ENCODE data around the gene ZBTB46. TPM values are rescaled to one million over a fixed set of nuclear protein-coding genes. Genes with fewer than 3 reads are reported as not detected.

Gene ZBTB46
- total RNA-seq, 1 experiment from 2014 or later, result 9.5 TPM

- TF ChIP-seq, protein P1, sequence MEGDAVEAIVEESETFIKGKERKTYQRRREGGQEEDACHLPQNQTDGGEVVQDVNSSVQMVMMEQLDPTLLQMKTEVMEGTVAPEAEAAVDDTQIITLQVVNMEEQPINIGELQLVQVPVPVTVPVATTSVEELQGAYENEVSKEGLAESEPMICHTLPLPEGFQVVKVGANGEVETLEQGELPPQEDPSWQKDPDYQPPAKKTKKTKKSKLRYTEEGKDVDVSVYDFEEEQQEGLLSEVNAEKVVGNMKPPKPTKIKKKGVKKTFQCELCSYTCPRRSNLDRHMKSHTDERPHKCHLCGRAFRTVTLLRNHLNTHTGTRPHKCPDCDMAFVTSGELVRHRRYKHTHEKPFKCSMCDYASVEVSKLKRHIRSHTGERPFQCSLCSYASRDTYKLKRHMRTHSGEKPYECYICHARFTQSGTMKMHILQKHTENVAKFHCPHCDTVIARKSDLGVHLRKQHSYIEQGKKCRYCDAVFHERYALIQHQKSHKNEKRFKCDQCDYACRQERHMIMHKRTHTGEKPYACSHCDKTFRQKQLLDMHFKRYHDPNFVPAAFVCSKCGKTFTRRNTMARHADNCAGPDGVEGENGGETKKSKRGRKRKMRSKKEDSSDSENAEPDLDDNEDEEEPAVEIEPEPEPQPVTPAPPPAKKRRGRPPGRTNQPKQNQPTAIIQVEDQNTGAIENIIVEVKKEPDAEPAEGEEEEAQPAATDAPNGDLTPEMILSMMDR (IDR thresholded peaks at IDR 0.05; ENCODE audit: insufficient read depth in 1 of 2, low read depth in 1 of 2, low read length in 1 of 2, severe bottlenecking in 1 of 2, unreplicated experiment in 1 of 2), result no peak
- Mint-ChIP-seq H3K27ac (ENCODE audit: unreplicated experiment) (no peak overlapping the region), H3K27me3 (ENCODE audit: insufficient read depth, unreplicated experiment) (no peaks in the 10 kb centered on the region), H3K9me3 (ENCODE audit: unreplicated experiment) (no peaks in the 10 kb centered on the region), H3K36me3 (ENCODE audit: insufficient read depth, unreplicated experiment) (peaks cover 78% of the 10 kb centered on the region), H3K4me3 (ENCODE audit: unreplicated experiment) (no peak overlapping the region), H3K4me1 (ENCODE audit: low read depth, unreplicated experiment) (peaks cover 16% of the 10 kb centered on the region)
- intact Hi-C loops (cut with micrococcal nuclease; ENCODE audit: unreplicated experiment), result loop anchor here (10.0 kb wide), 1 partner anchor 237 kb away; the partner anchor contains the start of gene GMEB2
- Histone ChIP-seq H3K9me3 (no peaks in the 10 kb centered on the region), H3K4me1 (peaks cover 28% of the 10 kb centered on the region), H3K36me3 (ENCODE audit: control insufficient read depth, insufficient read depth, low read length) (peaks cover 5% of the 10 kb centered on the region), H3K4me3 (ENCODE audit: low read depth, low read length) (no peak overlapping the region), H3K27me3 (replicated peaks; ENCODE audit: control insufficient read depth, insufficient read depth, low read length) (no peaks in the 10 kb centered on the region)
- peak in 1 of 2 experiments; percentile 51 for DNase-seq
- ChIA-PET CTCF (interaction anchor here (0.6 kb wide), 1 partner anchor 228 kb away, joined by 3 read pairs; no protein-coding TSS in a partner anchor), POLR2A (no interaction called here)
- BruUV-seq (replicated peaks), result no TSS peak
Measured at GRCh38 chr20:63861981-63862901, 31.2 kb upstream of the ZBTB46 start.

DNA sequence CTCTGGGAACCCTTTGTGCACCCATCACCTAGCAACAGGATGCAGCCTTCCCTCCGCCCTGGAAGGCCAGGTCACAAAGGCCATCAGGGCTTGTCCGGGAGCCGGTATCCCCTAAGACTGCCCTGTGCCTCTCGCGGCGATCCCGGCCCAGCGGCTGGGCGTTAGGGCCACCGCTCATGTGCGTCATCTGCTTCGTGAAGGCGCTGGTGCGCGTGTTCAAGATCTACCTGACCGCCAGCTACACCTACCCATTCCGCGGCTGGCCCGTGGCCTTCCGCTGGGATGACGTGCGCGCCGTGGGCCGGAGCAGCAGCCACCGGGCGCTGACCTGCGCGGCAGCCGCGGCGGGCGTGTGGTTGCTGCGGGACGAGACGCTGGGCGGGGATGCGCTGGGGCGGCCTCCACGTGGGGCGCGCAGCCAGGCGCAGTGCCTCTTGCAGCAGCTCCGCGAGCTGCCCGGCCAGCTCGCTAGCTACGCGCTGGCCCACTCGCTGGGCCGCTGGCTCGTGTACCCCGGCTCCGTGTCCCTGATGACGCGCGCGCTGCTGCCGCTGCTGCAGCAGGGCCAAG is 30.4 kb upstream of the ZBTB46 start, which contains the start of gene ABHD16B:
Gene ABHD16B, plus strand, starts transcription at position 134 of the 570 bp plus-strand sequence. Its CDS starts 43 bp downstream, at position 177.
- Mint-ChIP-seq H3K4me3 (ENCODE audit: unreplicated experiment) (no peak within 1 kb of the TSS), H3K9me3 (ENCODE audit: unreplicated experiment) (no peaks in the 10 kb centered on the region), H3K27ac (ENCODE audit: unreplicated experiment) (peak within 1 kb of the TSS; percentile 14), H3K27me3 (ENCODE audit: insufficient read depth, unreplicated experiment) (no peaks in the 10 kb centered on the region), H3K36me3 (ENCODE audit: insufficient read depth, unreplicated experiment) (peaks cover 79% of the 10 kb centered on the region), H3K4me1 (ENCODE audit: low read depth, unreplicated experiment) (peaks cover 16% of the 10 kb centered on the region)
- ChIA-PET CTCF (no interaction called here), POLR2A (no interaction called here)
- TF ChIP-seq, protein P1 (IDR thresholded peaks at IDR 0.05; ENCODE audit: insufficient read depth in 1 of 2, low read depth in 1 of 2, low read length in 1 of 2, severe bottlenecking in 1 of 2, unreplicated experiment in 1 of 2), result no peak
- Histone ChIP-seq H3K9me3 (no peaks in the 10 kb centered on the region), H3K4me3 (ENCODE audit: low read depth, low read length) (no peak within 1 kb of the TSS), H3K4me1 (peaks cover 28% of the 10 kb centered on the region), H3K27me3 (replicated peaks; ENCODE audit: control insufficient read depth, insufficient read depth, low read length) (no peaks in the 10 kb centered on the region), H3K36me3 (ENCODE audit: control insufficient read depth, insufficient read depth, low read length) (peaks cover 5% of the 10 kb centered on the region)
- DNase-seq, result no peak
- intact Hi-C loops (cut with micrococcal nuclease; ENCODE audit: unreplicated experiment), result loop anchor here (10.0 kb wide), 1 partner anchor 237 kb away; the partner anchor contains the start of gene GMEB2
- BruUV-seq (replicated peaks), result no TSS peak

GRCh38 chr20:63860325-63861051 is 29.4 kb upstream of the ZBTB46 start:
- peaks cover 16% of the 10 kb centered on the region for H3K4me1 Mint-ChIP-seq (ENCODE audit: low read depth, unreplicated experiment)

More at GRCh38 chr20:63860325-63861051, 29.4 kb upstream of the ZBTB46 start:
- Mint-ChIP-seq H3K4me3 (ENCODE audit: unreplicated experiment) (no peak overlapping the region), H3K27ac (ENCODE audit: unreplicated experiment) (peak overlapping the region; percentile 14), H3K9me3 (ENCODE audit: unreplicated experiment) (no peaks in the 10 kb centered on the region), H3K27me3 (ENCODE audit: insufficient read depth, unreplicated experiment) (no peaks in the 10 kb centered on the region), H3K36me3 (ENCODE audit: insufficient read depth, unreplicated experiment) (peaks cover 79% of the 10 kb centered on the region)
- no peaks in the 10 kb centered on the region for H3K9me3 ChIP-seq
- H3K27me3 ChIP-seq (replicated peaks; ENCODE audit: control insufficient read depth, insufficient read depth, low read length), result no peaks in the 10 kb centered on the region
- intact Hi-C loops (cut with micrococcal nuclease; ENCODE audit: unreplicated experiment), result loop anchor here (10.0 kb wide), 1 partner anchor 236 kb away; the partner anchor contains the start of gene GMEB2
- POLR2A ChIA-PET, result no interaction called here
- peaks cover 23% of the 10 kb centered on the region for H3K4me1 ChIP-seq
- peaks cover 5% of the 10 kb centered on the region for H3K36me3 ChIP-seq (ENCODE audit: control insufficient read depth, insufficient read depth, low read length)
- no peak overlapping the region for H3K4me3 ChIP-seq (ENCODE audit: low read depth, low read length)
- TF ChIP-seq, protein P1 (IDR thresholded peaks at IDR 0.05; ENCODE audit: insufficient read depth in 1 of 2, low read depth in 1 of 2, low read length in 1 of 2, severe bottlenecking in 1 of 2, unreplicated experiment in 1 of 2), result no peak
- no TSS peak for BruUV-seq (replicated peaks)
- CTCF ChIA-PET, result no interaction called here
- peak in 1 of 2 experiments; percentile 48 for DNase-seq

All from Caco-2 (cell line).